HEK293 (cell line): ENCODE results near the gene TIMM17B.
A peak's percentile ranks its signal among the peaks of the same experiment; 100 is the strongest.

ENCODE experiments used
- AEBP2 ChIP-seq: fragments of 450-650 bp; formaldehyde crosslinking; IDR thresholded peaks from 2 replicates; pipeline ENCODE4 v1.5.1; 2016; ENCODE audit warnings: missing biosample characterization, missing genetic modification characterization, borderline replicate concordance
- BCL11A ChIP-seq: fragments of 450-650 bp; formaldehyde crosslinking; IDR thresholded peaks from 2 replicates; pipeline ENCODE4 v1.5.1; 2016; ENCODE audit warnings: low read depth, missing biosample characterization, missing genetic modification characterization
- BCL6B ChIP-seq: fragments of 450-650 bp; formaldehyde crosslinking; IDR thresholded peaks from 2 replicates; pipeline ENCODE4 v1.5.1; 2017; ENCODE audit warnings: missing biosample characterization, missing genetic modification characterization
- CTCF ChIP-seq: fragments of 450-650 bp; formaldehyde crosslinking; IDR thresholded peaks from 2 replicates; pipeline ENCODE4 v1.5.1; 2016; ENCODE audit warnings: missing biosample characterization, missing genetic modification characterization
- GFI1B ChIP-seq: fragments of 450-650 bp; formaldehyde crosslinking; IDR thresholded peaks from 2 replicates; pipeline ENCODE4 v1.5.1; 2016; ENCODE audit warnings: missing biosample characterization, missing genetic modification characterization
- INSM2 ChIP-seq: fragments of 450-650 bp; formaldehyde crosslinking; IDR thresholded peaks from 2 replicates; pipeline ENCODE4 v1.5.1; 2016; ENCODE audit warnings: missing biosample characterization, missing genetic modification characterization
- KLF16 ChIP-seq: fragments of 450-650 bp; formaldehyde crosslinking; IDR thresholded peaks from 2 replicates; pipeline ENCODE4 v1.5.1; 2017; ENCODE audit warnings: missing biosample characterization, missing genetic modification characterization
- KLF8 ChIP-seq: fragments of 450-650 bp; formaldehyde crosslinking; IDR thresholded peaks from 2 replicates; pipeline ENCODE4 v1.5.1; 2016; ENCODE audit warnings: missing biosample characterization, missing genetic modification characterization
- REST ChIP-seq: fragments of 450-650 bp; formaldehyde crosslinking; IDR thresholded peaks from 2 replicates; pipeline ENCODE4 v1.5.1; 2016; ENCODE audit warnings: missing biosample characterization, missing genetic modification characterization
- WT1 ChIP-seq: fragments of 450-650 bp; formaldehyde crosslinking; IDR thresholded peaks from 2 replicates; pipeline ENCODE4 v1.5.1; 2016; ENCODE audit warnings: missing biosample characterization, missing genetic modification characterization
- ZBTB10 ChIP-seq: fragments of 450-650 bp; formaldehyde crosslinking; IDR thresholded peaks from 2 replicates; pipeline ENCODE4 v1.5.1; 2016; ENCODE audit warnings: missing biosample characterization, missing genetic modification characterization
- ZBTB20 ChIP-seq: fragments of 450-650 bp; formaldehyde crosslinking; IDR thresholded peaks from 2 replicates; pipeline ENCODE4 v1.5.1; 2016; ENCODE audit warnings: missing biosample characterization, missing genetic modification characterization
- ZNF133 ChIP-seq: fragments of 450-650 bp; formaldehyde crosslinking; IDR thresholded peaks from 2 replicates; pipeline ENCODE4 v1.5.1; 2016; ENCODE audit warnings: missing biosample characterization, missing genetic modification characterization
- ZNF155 ChIP-seq: fragments of 450-650 bp; formaldehyde crosslinking; IDR thresholded peaks from 2 replicates; pipeline ENCODE4 v1.5.1; 2016; ENCODE audit warnings: missing biosample characterization, missing genetic modification characterization
- ZNF23 ChIP-seq: fragments of 450-650 bp; formaldehyde crosslinking; IDR thresholded peaks from 2 replicates; pipeline ENCODE4 v1.5.1; 2016; ENCODE audit warnings: missing biosample characterization, missing genetic modification characterization, borderline replicate concordance
- ZNF24 ChIP-seq: fragments of 450-650 bp; formaldehyde crosslinking; IDR thresholded peaks from 2 replicates; pipeline ENCODE4 v1.5.1; 2016; ENCODE audit warnings: missing biosample characterization, missing genetic modification characterization
- ZNF354C ChIP-seq: fragments of 450-650 bp; formaldehyde crosslinking; IDR thresholded peaks from 2 replicates; pipeline ENCODE4 v1.5.1; 2016; ENCODE audit warnings: missing biosample characterization, missing genetic modification characterization, low read depth, borderline replicate concordance
- ZNF37A ChIP-seq: fragments of 450-650 bp; IDR thresholded peaks from 2 replicates; pipeline ENCODE4 v1.5.1; 2018; ENCODE audit warnings: missing biosample characterization, missing genetic modification characterization
- ZNF398 ChIP-seq: fragments of 450-650 bp; formaldehyde crosslinking; IDR thresholded peaks from 2 replicates; pipeline ENCODE4 v1.5.1; 2017; ENCODE audit warnings: missing biosample characterization, missing genetic modification characterization
- ZNF521 ChIP-seq: fragments of 450-650 bp; formaldehyde crosslinking; IDR thresholded peaks from 2 replicates; pipeline ENCODE4 v1.5.1; 2017; ENCODE audit warnings: missing biosample characterization, mild to moderate bottlenecking, missing genetic modification characterization
- ZNF529 ChIP-seq: fragments of 450-650 bp; formaldehyde crosslinking; IDR thresholded peaks from 2 replicates; pipeline ENCODE4 v1.5.1; 2017; ENCODE audit warnings: missing genetic modification characterization, missing biosample characterization; ENCODE audit not compliant: insufficient replicate concordance
- ZNF707 ChIP-seq: fragments of 450-650 bp; formaldehyde crosslinking; IDR thresholded peaks from 2 replicates; pipeline ENCODE4 v1.5.1; 2016; ENCODE audit warnings: missing biosample characterization, missing genetic modification characterization
- ZNF76 ChIP-seq: fragments of 450-650 bp; formaldehyde crosslinking; IDR thresholded peaks from 2 replicates; pipeline ENCODE4; 2016; ENCODE audit warnings: low read depth, missing biosample characterization, missing genetic modification characterization, borderline replicate concordance
- ZSCAN30 ChIP-seq: fragments of 450-650 bp; IDR thresholded peaks from 2 replicates; pipeline ENCODE4 v1.5.1; 2018; ENCODE audit warnings: missing biosample characterization, mild to moderate bottlenecking, missing genetic modification characterization, moderate library complexity

The TIMM17B gene

GRCh38 chrX:48918643-48919340, 21.2 kb upstream of the TIMM17B start, which contains the start of gene PIM2 (continued):
- TF ChIP-seq ZSCAN30 (no peak), ZNF155 (no peak), ZNF133 (no peak), KLF8 (tag by site-specific recombination) (peak; percentile 32; the same call in 1 of the 2 replicates), BCL11A (tag by site-specific recombination) (no peak), WT1 (tag by site-specific recombination) (no peak), ZNF529 (tag by site-specific recombination) (no peak), CTCF (tag by site-specific recombination) (peak; percentile 76), KLF16 (tag by site-specific recombination) (peak; percentile 44; the same call in 1 of the 2 replicates), ZNF521 (tag by site-specific recombination) (no peak), INSM2 (tag by site-specific recombination) (no peak), ZNF37A (no peak), ZNF354C (no peak), ZNF76 (tag by site-specific recombination) (no peak), REST (tag by site-specific recombination) (0 out of 2 replicates have a peak, but pooled peaks have one; percentile 23), BCL6B (tag by site-specific recombination) (no peak), ZNF707 (tag by site-specific recombination) (no peak), ZNF398 (tag by site-specific recombination) (peak; percentile 38; the same call in 1 of the 2 replicates), GFI1B (tag by site-specific recombination) (no peak), ZNF24 (no peak), ZBTB10 (tag by site-specific recombination) (peak; percentile 82), ZNF23 (tag by site-specific recombination) (no peak), AEBP2 (tag by site-specific recombination) (no peak), ZBTB20 (tag by site-specific recombination) (no peak)
